ENCODE measurements around the gene KRTDAP. TPM values are rescaled to one million over a fixed set of nuclear protein-coding genes. Genes with fewer than 3 reads are reported as not detected.

The KRTDAP gene
- total RNA-seq, 1 donor from 2014 or later, result not detected

GRCh38 chr19:35512831-35513627 is 22.8 kb upstream of the KRTDAP start:
- TF ChIP-seq, protein P1, sequence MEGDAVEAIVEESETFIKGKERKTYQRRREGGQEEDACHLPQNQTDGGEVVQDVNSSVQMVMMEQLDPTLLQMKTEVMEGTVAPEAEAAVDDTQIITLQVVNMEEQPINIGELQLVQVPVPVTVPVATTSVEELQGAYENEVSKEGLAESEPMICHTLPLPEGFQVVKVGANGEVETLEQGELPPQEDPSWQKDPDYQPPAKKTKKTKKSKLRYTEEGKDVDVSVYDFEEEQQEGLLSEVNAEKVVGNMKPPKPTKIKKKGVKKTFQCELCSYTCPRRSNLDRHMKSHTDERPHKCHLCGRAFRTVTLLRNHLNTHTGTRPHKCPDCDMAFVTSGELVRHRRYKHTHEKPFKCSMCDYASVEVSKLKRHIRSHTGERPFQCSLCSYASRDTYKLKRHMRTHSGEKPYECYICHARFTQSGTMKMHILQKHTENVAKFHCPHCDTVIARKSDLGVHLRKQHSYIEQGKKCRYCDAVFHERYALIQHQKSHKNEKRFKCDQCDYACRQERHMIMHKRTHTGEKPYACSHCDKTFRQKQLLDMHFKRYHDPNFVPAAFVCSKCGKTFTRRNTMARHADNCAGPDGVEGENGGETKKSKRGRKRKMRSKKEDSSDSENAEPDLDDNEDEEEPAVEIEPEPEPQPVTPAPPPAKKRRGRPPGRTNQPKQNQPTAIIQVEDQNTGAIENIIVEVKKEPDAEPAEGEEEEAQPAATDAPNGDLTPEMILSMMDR (IDR thresholded peaks at IDR 0.05), result no peak
- Mint-ChIP-seq H3K9me3 (ENCODE audit: low read depth) (no peaks in the 10 kb centered on the region), H3K4me3 (ENCODE audit: unreplicated experiment) (no peak overlapping the region), H3K27me3 (ENCODE audit: low read depth) (peaks cover 41% of the 10 kb centered on the region), H3K4me1 (ENCODE audit: low read depth) (peaks cover 20% of the 10 kb centered on the region), H3K27ac (ENCODE audit: unreplicated experiment) (no peak overlapping the region), H3K36me3 (ENCODE audit: low read depth) (no peaks in the 10 kb centered on the region)
- DNase-seq (ENCODE audit: low spot score), result no peak

DNA sequence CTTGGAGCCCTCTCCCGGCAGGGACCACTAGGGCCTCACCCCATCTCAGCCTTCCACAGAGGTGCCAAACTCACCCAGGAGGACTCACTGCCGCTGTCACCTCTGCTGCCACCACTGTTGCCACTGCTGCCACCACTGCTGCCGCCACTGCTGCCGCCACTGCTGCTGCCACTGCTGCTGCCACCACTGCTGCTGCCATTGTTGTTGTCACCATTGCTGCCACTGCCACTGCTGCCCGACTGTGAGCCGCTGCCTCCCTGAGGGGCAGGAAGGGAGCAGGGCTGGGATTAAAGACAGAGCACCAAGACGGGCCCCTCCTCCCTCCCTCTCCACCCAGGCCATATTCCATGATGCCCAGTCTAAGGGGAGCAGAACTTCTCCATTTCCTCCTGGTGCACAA is 21.1 kb upstream of the KRTDAP start:
- DNase-seq (ENCODE audit: low spot score), result no peak
- TF ChIP-seq, protein P1 (IDR thresholded peaks at IDR 0.05), result no peak
- H3K27ac Mint-ChIP-seq (ENCODE audit: unreplicated experiment), result no peak overlapping the region
- peaks cover 17% of the 10 kb centered on the region for H3K4me1 Mint-ChIP-seq (ENCODE audit: low read depth)
- H3K36me3 Mint-ChIP-seq (ENCODE audit: low read depth), result no peaks in the 10 kb centered on the region
- peaks cover 55% of the 10 kb centered on the region for H3K27me3 Mint-ChIP-seq (ENCODE audit: low read depth)
- H3K9me3 Mint-ChIP-seq (ENCODE audit: low read depth), result no peaks in the 10 kb centered on the region
- no peak overlapping the region for H3K4me3 Mint-ChIP-seq (ENCODE audit: unreplicated experiment)

DNA sequence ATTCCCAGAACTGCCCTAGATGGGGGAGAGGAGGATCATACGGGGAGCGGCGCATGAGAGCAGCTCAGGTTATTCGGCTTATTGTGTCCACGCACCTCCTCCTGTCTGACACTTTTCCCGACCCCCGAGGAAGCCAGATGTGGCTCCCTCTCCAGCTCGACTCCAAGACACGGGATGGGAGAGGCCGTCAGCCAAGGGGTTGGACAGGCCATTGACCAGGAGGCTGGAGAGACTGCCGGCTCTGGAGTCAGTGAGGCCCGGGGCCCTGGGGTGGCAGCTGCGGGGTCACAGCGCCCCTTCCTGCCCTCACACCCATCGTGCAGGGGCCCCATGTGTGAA is 20.3 kb upstream of the KRTDAP start:
- Mint-ChIP-seq H3K36me3 (ENCODE audit: low read depth) (no peaks in the 10 kb centered on the region), H3K9me3 (ENCODE audit: low read depth) (no peaks in the 10 kb centered on the region), H3K27me3 (ENCODE audit: low read depth) (peaks cover 62% of the 10 kb centered on the region), H3K4me3 (ENCODE audit: unreplicated experiment) (no peak overlapping the region), H3K4me1 (ENCODE audit: low read depth) (peaks cover 17% of the 10 kb centered on the region), H3K27ac (ENCODE audit: unreplicated experiment) (no peak overlapping the region)
- no peak for DNase-seq (ENCODE audit: low spot score)
- TF ChIP-seq, protein P1 (IDR thresholded peaks at IDR 0.05), result no peak

GRCh38 chr19:35509861-35510625 is 19.8 kb upstream of the KRTDAP start:
- H3K4me3 Mint-ChIP-seq (ENCODE audit: unreplicated experiment), result peak overlapping the region; percentile 65
- no peak for DNase-seq (ENCODE audit: low spot score)
- TF ChIP-seq, protein P1 (IDR thresholded peaks at IDR 0.05), result peak; percentile 98
- H3K27ac Mint-ChIP-seq (ENCODE audit: unreplicated experiment), result no peak overlapping the region
- no peaks in the 10 kb centered on the region for H3K36me3 Mint-ChIP-seq (ENCODE audit: low read depth)
- H3K27me3 Mint-ChIP-seq (ENCODE audit: low read depth), result peaks cover 68% of the 10 kb centered on the region
- peaks cover 17% of the 10 kb centered on the region for H3K4me1 Mint-ChIP-seq (ENCODE audit: low read depth)
- H3K9me3 Mint-ChIP-seq (ENCODE audit: low read depth), result no peaks in the 10 kb centered on the region

DNA sequence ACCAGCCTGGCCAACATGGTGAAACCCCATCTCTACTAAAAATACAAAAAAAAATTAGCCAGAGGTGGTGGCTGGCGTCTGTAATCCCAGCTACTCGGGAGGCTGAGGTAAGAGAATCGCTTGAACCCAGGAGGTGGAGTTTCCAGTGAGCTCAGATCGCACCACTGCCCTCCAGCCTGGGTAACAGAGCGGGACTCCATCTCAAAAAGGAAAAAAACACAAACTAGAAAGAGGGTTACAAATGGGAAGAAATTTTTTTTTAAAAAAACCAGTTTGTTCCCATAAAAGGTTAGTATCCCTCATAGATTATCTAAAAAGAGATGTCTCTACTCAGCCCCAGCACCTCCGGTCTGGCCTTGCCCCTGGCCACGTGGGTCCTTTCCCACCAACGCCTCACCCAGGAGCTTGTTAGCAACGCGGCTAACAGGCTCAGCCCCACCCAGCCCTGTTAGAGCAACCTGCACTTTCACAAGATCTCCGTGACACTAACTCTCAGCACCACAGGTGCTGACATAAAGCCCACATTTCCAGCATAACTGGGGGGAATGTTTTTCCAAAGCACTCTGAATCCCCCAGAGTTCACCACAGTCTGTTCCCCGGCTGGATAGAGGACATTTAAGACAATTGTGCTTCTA is 18.9 kb upstream of the KRTDAP start:
- no peaks in the 10 kb centered on the region for H3K36me3 Mint-ChIP-seq (ENCODE audit: low read depth)
- peaks cover 14% of the 10 kb centered on the region for H3K4me1 Mint-ChIP-seq (ENCODE audit: low read depth)
- H3K27ac Mint-ChIP-seq (ENCODE audit: unreplicated experiment), result no peak overlapping the region
- peaks cover 73% of the 10 kb centered on the region for H3K27me3 Mint-ChIP-seq (ENCODE audit: low read depth)
- no peak overlapping the region for H3K4me3 Mint-ChIP-seq (ENCODE audit: unreplicated experiment)
- DNase-seq (ENCODE audit: low spot score), result no peak
- H3K9me3 Mint-ChIP-seq (ENCODE audit: low read depth), result no peaks in the 10 kb centered on the region
- TF ChIP-seq, protein P1 (IDR thresholded peaks at IDR 0.05), result no peak
